ENCODE data around the gene WFDC2. TPM values are rescaled to one million over a fixed set of nuclear protein-coding genes. Genes with fewer than 3 reads are reported as not detected.
"Not testable (repeated sequence)": the region's sequence is repeated elsewhere in the genome, so short reads cannot be mapped to it uniquely, and the experiment has no call there.

WFDC2 gene
- total and polyA plus RNA-seq, 2 of the 4 experiments (the other 2 are of a cell fraction) = not detected

- H3K23ac ChIP-seq (ENCODE audit: low read depth, low read length); H3K4ac ChIP-seq (ENCODE audit: low read depth, low read length); H2BK120ac ChIP-seq (ENCODE audit: low read depth, low read length); intact Hi-C loops (cut with micrococcal nuclease); H3K79me1 ChIP-seq (ENCODE audit: low read depth in 1 of 2, low read length in 2 of 2); H2BK20ac ChIP-seq (ENCODE audit: low read depth, low read length); H2BK15ac ChIP-seq (ENCODE audit: low read depth, low read length); ATAC-seq (ENCODE audit: low read depth); H4K91ac ChIP-seq (ENCODE audit: insufficient read depth, low read depth, low read length); H3K4me3 ChIP-seq (ENCODE audit: insufficient read depth, low read depth, low read length); CTCF ChIA-PET; H3K9me1 ChIP-seq (ENCODE audit: insufficient read depth, low read length); POLR2A ChIA-PET (ENCODE audit: unreplicated experiment); H4K5ac ChIP-seq (ENCODE audit: low read depth, low read length); H3K9ac ChIP-seq (ENCODE audit: low read depth, low read length); H3K14ac ChIP-seq (replicated peaks; ENCODE audit: low read depth, low read length); in situ Hi-C loops (cut with MboI; ENCODE audit: low sequenced_read_pairs); H2AK9ac ChIP-seq (replicated peaks; ENCODE audit: low read depth, low read length, poor library complexity); H2AFZ ChIP-seq (replicated peaks; ENCODE audit: low read length, poor library complexity); H3K36me3 ChIP-seq (ENCODE audit: control insufficient read depth, insufficient read depth, low read length); H3K18ac ChIP-seq (ENCODE audit: low read depth, low read length); H2AK5ac ChIP-seq (ENCODE audit: low read depth, low read length); H3K9me3 ChIP-seq (ENCODE audit: control insufficient read depth, insufficient read depth, low read length); H4K20me1 ChIP-seq (ENCODE audit: insufficient read depth, low read length); DNase-seq; H3K4me1 ChIP-seq (ENCODE audit: control insufficient read depth, insufficient read depth, low read length); H2BK5ac ChIP-seq (ENCODE audit: low read depth, low read length, poor library complexity, severe bottlenecking); BruUV-seq (replicated peaks); H4K8ac ChIP-seq (ENCODE audit: low read depth in 2 of 2, low read length in 2 of 2); H3K27ac ChIP-seq (ENCODE audit: insufficient read depth, low read length); H3K4me2 ChIP-seq (ENCODE audit: low read depth, low read length); H3K56ac ChIP-seq (ENCODE audit: extremely low read depth, insufficient read depth, low read length); dilution Hi-C loops (cut with HindIII; ENCODE audit: low sequenced_read_pairs, unreplicated experiment): not testable (repeated sequence)
- WGBS, 2 experiments (ENCODE audit: extremely low coverage in 2 of 2, insufficient read length in 1 of 2) = no CpG with 5 or more reads among the region's 3 CpGs
- peaks cover 41% of the 10 kb centered on the region for H3K27me3 ChIP-seq (ENCODE audit: control insufficient read depth, insufficient read depth, low read length)
Measured at GRCh38 chr20:45472286-45472685, 2.7 kb downstream of the WFDC2 start.

DNA sequence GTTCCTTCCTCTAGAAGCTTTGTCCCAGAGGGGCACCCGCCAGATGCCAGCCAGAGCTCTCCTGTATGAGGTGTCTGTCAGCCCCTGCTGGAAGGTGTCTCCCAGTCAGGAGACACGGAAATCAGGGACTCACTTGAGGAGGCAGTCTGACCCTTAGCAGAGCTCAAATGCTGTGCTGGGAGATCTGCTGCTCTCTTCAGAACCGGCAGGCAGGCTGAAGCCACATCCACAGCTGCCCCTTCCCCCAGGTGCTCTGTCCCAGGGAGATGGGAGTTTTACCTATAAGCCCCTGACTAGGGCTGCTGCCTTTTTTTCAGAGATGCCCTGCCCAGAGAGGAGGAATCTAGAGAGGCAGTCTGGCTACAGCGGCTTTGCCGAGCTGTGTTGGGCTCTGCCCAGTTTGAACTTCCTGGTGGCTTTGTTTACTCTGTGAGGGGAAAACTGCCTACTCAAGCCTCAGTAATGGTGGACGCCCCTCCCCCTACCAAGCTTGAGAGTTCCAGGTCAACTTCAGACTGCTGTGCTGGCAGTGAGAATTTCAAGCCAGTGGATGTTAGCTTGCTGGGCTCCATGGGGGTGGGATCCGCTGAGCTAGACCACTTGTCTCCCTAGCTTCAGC lies 8.1 kb downstream of the WFDC2 start:
- H4K91ac ChIP-seq (ENCODE audit: insufficient read depth, low read depth, low read length); H2AFZ ChIP-seq (replicated peaks; ENCODE audit: low read length, poor library complexity); H2BK120ac ChIP-seq (ENCODE audit: low read depth, low read length); in situ Hi-C loops (cut with MboI; ENCODE audit: low sequenced_read_pairs); H2BK20ac ChIP-seq (ENCODE audit: low read depth, low read length); H3K4me3 ChIP-seq (ENCODE audit: insufficient read depth, low read depth, low read length); H4K5ac ChIP-seq (ENCODE audit: low read depth, low read length); H4K8ac ChIP-seq (ENCODE audit: low read depth in 2 of 2, low read length in 2 of 2); H3K14ac ChIP-seq (replicated peaks; ENCODE audit: low read depth, low read length); H3K79me1 ChIP-seq (ENCODE audit: low read depth in 1 of 2, low read length in 2 of 2); H3K9me1 ChIP-seq (ENCODE audit: insufficient read depth, low read length); DNase-seq; CTCF ChIA-PET; H4K20me1 ChIP-seq (ENCODE audit: insufficient read depth, low read length); dilution Hi-C loops (cut with HindIII; ENCODE audit: low sequenced_read_pairs, unreplicated experiment); intact Hi-C loops (cut with micrococcal nuclease); H3K18ac ChIP-seq (ENCODE audit: low read depth, low read length); H3K27ac ChIP-seq (ENCODE audit: insufficient read depth, low read length); H3K4me1 ChIP-seq (ENCODE audit: control insufficient read depth, insufficient read depth, low read length); BruUV-seq (replicated peaks); H3K36me3 ChIP-seq (ENCODE audit: control insufficient read depth, insufficient read depth, low read length); H3K23ac ChIP-seq (ENCODE audit: low read depth, low read length); H3K27me3 ChIP-seq (ENCODE audit: control insufficient read depth, insufficient read depth, low read length); H3K56ac ChIP-seq (ENCODE audit: extremely low read depth, insufficient read depth, low read length); H3K9ac ChIP-seq (ENCODE audit: low read depth, low read length); H2BK15ac ChIP-seq (ENCODE audit: low read depth, low read length); ATAC-seq (ENCODE audit: low read depth); H3K9me3 ChIP-seq (ENCODE audit: control insufficient read depth, insufficient read depth, low read length); H3K4me2 ChIP-seq (ENCODE audit: low read depth, low read length); H2AK5ac ChIP-seq (ENCODE audit: low read depth, low read length); POLR2A ChIA-PET (ENCODE audit: unreplicated experiment); H3K4ac ChIP-seq (ENCODE audit: low read depth, low read length); H2AK9ac ChIP-seq (replicated peaks; ENCODE audit: low read depth, low read length, poor library complexity); H2BK5ac ChIP-seq (ENCODE audit: low read depth, low read length, poor library complexity, severe bottlenecking): not testable (repeated sequence)
- 71% methylated on average over 1 of the region's 7 CpGs; no CpG with 5 or more reads in 1 of the 2 experiments for WGBS, 2 experiments (ENCODE audit: extremely low coverage in 2 of 2, insufficient read length in 1 of 2)

All from IMR-90 (cell line).